ENCODE measurements around the gene RHBDD1. TPM values are rescaled to one million over a fixed set of nuclear protein-coding genes. Genes with fewer than 3 reads are reported as not detected.

The RHBDD1 gene
- total RNA-seq, 1 experiment from 2014 or later, result 28.0 TPM

DNA sequence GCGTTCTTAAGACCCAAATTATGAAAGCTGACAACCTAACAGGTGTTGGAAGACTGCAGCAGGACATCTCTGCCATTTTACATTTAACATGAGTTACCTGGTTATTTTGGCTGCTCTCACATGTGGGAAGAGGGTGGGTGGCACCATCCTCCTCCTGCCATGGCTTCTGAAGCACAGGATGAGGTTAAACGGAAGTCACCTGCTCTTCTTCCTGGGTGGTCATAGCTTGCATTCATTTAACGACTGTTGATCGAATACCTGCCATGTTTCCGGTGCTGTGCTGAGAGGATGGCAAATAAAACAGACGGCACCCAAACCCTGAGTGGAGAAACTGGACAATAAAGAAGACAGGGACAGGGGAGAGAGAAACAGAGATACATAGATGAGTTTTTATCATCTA lies 118.0 kb downstream of the RHBDD1 start:
- CTCF ChIA-PET, result no interaction called here
- H3K9me3 ChIP-seq (ENCODE audit: low read depth, low read length, poor library complexity, severe bottlenecking), result no peaks in the 10 kb centered on the region
- H3K4me1 ChIP-seq (ENCODE audit: insufficient read depth, low read length, poor library complexity, severe bottlenecking), result no peaks in the 10 kb centered on the region
- no peak for TF ChIP-seq EZH2 (IDR thresholded peaks at IDR 0.05; ENCODE audit: borderline replicate concordance, low read depth, low read length, poor library complexity, severe bottlenecking)
- TF ChIP-seq, protein P1, sequence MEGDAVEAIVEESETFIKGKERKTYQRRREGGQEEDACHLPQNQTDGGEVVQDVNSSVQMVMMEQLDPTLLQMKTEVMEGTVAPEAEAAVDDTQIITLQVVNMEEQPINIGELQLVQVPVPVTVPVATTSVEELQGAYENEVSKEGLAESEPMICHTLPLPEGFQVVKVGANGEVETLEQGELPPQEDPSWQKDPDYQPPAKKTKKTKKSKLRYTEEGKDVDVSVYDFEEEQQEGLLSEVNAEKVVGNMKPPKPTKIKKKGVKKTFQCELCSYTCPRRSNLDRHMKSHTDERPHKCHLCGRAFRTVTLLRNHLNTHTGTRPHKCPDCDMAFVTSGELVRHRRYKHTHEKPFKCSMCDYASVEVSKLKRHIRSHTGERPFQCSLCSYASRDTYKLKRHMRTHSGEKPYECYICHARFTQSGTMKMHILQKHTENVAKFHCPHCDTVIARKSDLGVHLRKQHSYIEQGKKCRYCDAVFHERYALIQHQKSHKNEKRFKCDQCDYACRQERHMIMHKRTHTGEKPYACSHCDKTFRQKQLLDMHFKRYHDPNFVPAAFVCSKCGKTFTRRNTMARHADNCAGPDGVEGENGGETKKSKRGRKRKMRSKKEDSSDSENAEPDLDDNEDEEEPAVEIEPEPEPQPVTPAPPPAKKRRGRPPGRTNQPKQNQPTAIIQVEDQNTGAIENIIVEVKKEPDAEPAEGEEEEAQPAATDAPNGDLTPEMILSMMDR (conservative IDR thresholded peaks at IDR 0.05; ENCODE audit: low read depth, low read length), result no peak
- no peak overlapping the region for H3K4me3 ChIP-seq (ENCODE audit: low read depth, low read length, poor library complexity, severe bottlenecking)
- no TSS peak for BruUV-seq (replicated peaks)
- intact Hi-C loops (cut with micrococcal nuclease; ENCODE audit: unreplicated experiment), result no loop called here
- no peak for DNase-seq (ENCODE audit: low spot score)
- POLR2A ChIA-PET (ENCODE audit: low non-redundant PET), result no interaction called here
- H3K27ac ChIP-seq (ENCODE audit: low read depth, low read length, poor library complexity, severe bottlenecking), result no peak overlapping the region
- no peaks in the 10 kb centered on the region for H3K36me3 ChIP-seq (ENCODE audit: insufficient read depth, low read length, poor library complexity, severe bottlenecking)
- no peaks in the 10 kb centered on the region for H3K27me3 ChIP-seq (replicated peaks; ENCODE audit: insufficient read depth, low read depth, low read length, poor library complexity)

DNA sequence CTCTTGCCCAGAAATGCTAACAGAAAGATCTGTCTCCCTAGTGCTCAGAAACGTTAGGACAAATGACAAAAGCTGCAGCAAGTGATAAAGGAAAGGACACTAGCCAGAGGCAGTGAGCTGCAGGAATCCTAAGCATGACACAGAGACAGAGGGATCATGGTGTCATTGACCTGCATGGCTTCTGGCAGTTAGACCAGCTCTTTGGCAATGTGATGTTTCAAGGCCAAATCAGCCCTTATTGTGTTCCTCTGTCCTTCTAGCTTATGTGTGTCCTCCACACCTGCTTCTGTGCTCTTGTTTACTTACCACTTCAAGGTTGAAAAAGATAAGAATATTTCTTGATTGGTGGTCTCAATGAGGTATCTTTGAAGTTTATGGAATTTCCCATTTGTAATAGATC lies 120.8 kb downstream of the RHBDD1 start:
- CTCF ChIA-PET, result no interaction called here
- Histone ChIP-seq H3K36me3 (ENCODE audit: insufficient read depth, low read length, poor library complexity, severe bottlenecking) (no peaks in the 10 kb centered on the region), H3K9me3 (ENCODE audit: low read depth, low read length, poor library complexity, severe bottlenecking) (no peaks in the 10 kb centered on the region), H3K27me3 (replicated peaks; ENCODE audit: insufficient read depth, low read depth, low read length, poor library complexity) (no peaks in the 10 kb centered on the region), H3K4me1 (ENCODE audit: insufficient read depth, low read length, poor library complexity, severe bottlenecking) (no peaks in the 10 kb centered on the region), H3K27ac (ENCODE audit: low read depth, low read length, poor library complexity, severe bottlenecking) (no peak overlapping the region), H3K4me3 (ENCODE audit: low read depth, low read length, poor library complexity, severe bottlenecking) (no peak overlapping the region)
- BruUV-seq (replicated peaks), result no TSS peak
- intact Hi-C loops (cut with micrococcal nuclease; ENCODE audit: unreplicated experiment), result no loop called here
- TF ChIP-seq, protein P1 (conservative IDR thresholded peaks at IDR 0.05; ENCODE audit: low read depth, low read length), result no peak
- TF ChIP-seq EZH2 (IDR thresholded peaks at IDR 0.05; ENCODE audit: borderline replicate concordance, low read depth, low read length, poor library complexity, severe bottlenecking), result no peak
- no peak for DNase-seq (ENCODE audit: low spot score)
- POLR2A ChIA-PET (ENCODE audit: low non-redundant PET), result no interaction called here

DNA sequence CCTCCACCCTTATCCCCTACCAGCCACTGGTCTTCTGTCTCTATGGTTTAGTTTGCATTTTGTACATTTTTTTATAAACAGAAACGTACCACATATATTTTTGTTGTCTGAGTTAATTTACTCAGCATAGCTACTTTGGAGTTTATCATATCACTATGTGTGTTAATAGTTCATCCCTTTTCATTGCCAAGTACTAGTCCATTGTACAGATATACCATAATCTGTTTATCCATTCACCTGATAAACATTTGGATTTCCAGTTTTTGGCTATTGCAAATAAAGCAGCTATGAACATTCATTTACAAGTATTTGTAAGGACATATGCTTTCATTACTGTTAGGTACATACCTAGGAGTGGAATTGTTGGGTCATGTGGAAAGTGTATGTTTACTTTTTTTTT lies 123.6 kb downstream of the RHBDD1 start:
- BruUV-seq (replicated peaks), result no TSS peak
- TF ChIP-seq, protein P1 (conservative IDR thresholded peaks at IDR 0.05; ENCODE audit: low read depth, low read length), result no peak
- TF ChIP-seq EZH2 (IDR thresholded peaks at IDR 0.05; ENCODE audit: borderline replicate concordance, low read depth, low read length, poor library complexity, severe bottlenecking), result no peak
- intact Hi-C loops (cut with micrococcal nuclease; ENCODE audit: unreplicated experiment), result no loop called here
- Histone ChIP-seq H3K36me3 (ENCODE audit: insufficient read depth, low read length, poor library complexity, severe bottlenecking) (no peaks in the 10 kb centered on the region), H3K9me3 (ENCODE audit: low read depth, low read length, poor library complexity, severe bottlenecking) (no peaks in the 10 kb centered on the region), H3K27me3 (replicated peaks; ENCODE audit: insufficient read depth, low read depth, low read length, poor library complexity) (no peaks in the 10 kb centered on the region), H3K4me3 (ENCODE audit: low read depth, low read length, poor library complexity, severe bottlenecking) (no peak overlapping the region), H3K27ac (ENCODE audit: low read depth, low read length, poor library complexity, severe bottlenecking) (no peak overlapping the region), H3K4me1 (ENCODE audit: insufficient read depth, low read length, poor library complexity, severe bottlenecking) (no peaks in the 10 kb centered on the region)
- no peak for DNase-seq (ENCODE audit: low spot score)
- ChIA-PET CTCF (no interaction called here), POLR2A (ENCODE audit: low non-redundant PET) (no interaction called here)

Data from A673 (cell line).